Measurements from ENCODE around the gene RNF144B.
"Not testable (repeated sequence)": the region's sequence is repeated elsewhere in the genome, so short reads cannot be mapped to it uniquely, and the experiment has no call there.

Gene RNF144B

DNA sequence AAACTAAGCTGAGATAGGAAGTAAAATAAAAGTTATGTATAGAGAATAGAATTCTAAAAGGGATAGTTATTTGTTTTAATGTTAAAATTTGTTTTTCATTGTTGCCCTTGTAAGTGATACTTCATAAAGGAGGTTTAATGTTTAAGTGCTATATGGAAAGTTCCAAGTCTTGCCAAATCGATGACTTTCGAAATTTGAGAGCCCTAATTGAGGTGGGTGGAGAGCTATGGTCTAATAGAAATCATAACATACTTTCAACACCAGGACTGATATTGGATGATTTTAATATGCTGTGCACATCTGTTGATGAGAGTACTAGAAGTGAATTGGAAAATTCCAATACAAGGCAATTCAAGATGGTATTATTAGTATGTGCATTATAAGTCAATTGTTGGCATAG is 64.6 kb downstream of the RNF144B start:
- H2AFZ ChIP-seq (ENCODE audit: low read length), result no peak overlapping the region
- no peak overlapping the region for H3K9ac ChIP-seq (ENCODE audit: low read depth, low read length, poor library complexity, severe bottlenecking)
- TF ChIP-seq CTCF (conservative IDR thresholded peaks at IDR 0.05; ENCODE audit: low read length), result no peak
- no peak for TF ChIP-seq EZH2phosphoT487 (IDR thresholded peaks at IDR 0.05; ENCODE audit: borderline replicate concordance)
- no peaks in the 10 kb centered on the region for H3K79me2 ChIP-seq (ENCODE audit: insufficient read depth, low read length)
- no peak overlapping the region for H3K4me3 ChIP-seq (ENCODE audit: low read length, poor library complexity, severe bottlenecking)
- no peaks in the 10 kb centered on the region for H3K9me2 ChIP-seq (replicated peaks; ENCODE audit: low read depth, low read length)
- no peaks in the 10 kb centered on the region for H4K20me1 ChIP-seq (ENCODE audit: insufficient read depth, low read length, poor library complexity, severe bottlenecking)
- H3K4me2 ChIP-seq (ENCODE audit: low read depth, low read length, poor library complexity, severe bottlenecking), result no peak overlapping the region
- H3K4me1 ChIP-seq (ENCODE audit: insufficient read depth, low read length, poor library complexity, severe bottlenecking), result peaks cover 17% of the 10 kb centered on the region
- H3K9me3 ChIP-seq (ENCODE audit: insufficient read depth, low read depth, low read length), result no peaks in the 10 kb centered on the region
- H3K27me3 ChIP-seq (ENCODE audit: insufficient read depth, low read length, poor library complexity, severe bottlenecking), result no peaks in the 10 kb centered on the region
- H3K36me3 ChIP-seq (ENCODE audit: insufficient read depth, low read length), result no peaks in the 10 kb centered on the region
- no peaks in the 10 kb centered on the region for H3F3A ChIP-seq (ENCODE audit: low read depth)

DNA sequence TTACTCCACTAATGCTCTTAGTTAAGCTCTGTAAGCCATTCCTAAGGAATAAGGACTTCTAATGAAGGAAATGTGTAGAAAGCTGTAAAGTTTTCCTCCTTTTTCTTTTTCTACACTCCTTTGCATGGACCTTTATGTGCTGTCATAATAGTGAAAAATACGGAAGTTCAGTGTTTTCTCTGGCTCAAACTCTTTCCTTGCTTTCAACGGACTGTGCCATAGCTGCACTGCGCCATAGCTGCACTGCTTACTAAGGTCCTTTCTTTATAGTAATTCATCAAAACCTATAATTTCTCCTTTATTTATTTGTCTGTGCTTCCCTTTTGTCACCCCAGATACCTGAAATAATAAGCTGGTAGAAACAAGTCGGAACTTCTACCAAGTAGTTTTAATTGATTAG is 67.3 kb downstream of the RNF144B start:
- no peak for TF ChIP-seq CTCF (conservative IDR thresholded peaks at IDR 0.05; ENCODE audit: low read length)
- no peak for TF ChIP-seq EZH2phosphoT487 (IDR thresholded peaks at IDR 0.05; ENCODE audit: borderline replicate concordance)
- H3K9ac ChIP-seq (ENCODE audit: low read depth, low read length, poor library complexity, severe bottlenecking), result no peak overlapping the region
- no peaks in the 10 kb centered on the region for H3K9me2 ChIP-seq (replicated peaks; ENCODE audit: low read depth, low read length)
- peaks cover 17% of the 10 kb centered on the region for H3K4me1 ChIP-seq (ENCODE audit: insufficient read depth, low read length, poor library complexity, severe bottlenecking)
- H3K4me3 ChIP-seq (ENCODE audit: low read length, poor library complexity, severe bottlenecking), result no peak overlapping the region
- H3K36me3 ChIP-seq (ENCODE audit: insufficient read depth, low read length), result no peaks in the 10 kb centered on the region
- H4K20me1 ChIP-seq (ENCODE audit: insufficient read depth, low read length, poor library complexity, severe bottlenecking), result no peaks in the 10 kb centered on the region
- no peaks in the 10 kb centered on the region for H3K9me3 ChIP-seq (ENCODE audit: insufficient read depth, low read depth, low read length)
- no peak overlapping the region for H3K4me2 ChIP-seq (ENCODE audit: low read depth, low read length, poor library complexity, severe bottlenecking)
- no peaks in the 10 kb centered on the region for H3F3A ChIP-seq (ENCODE audit: low read depth)
- H3K79me2 ChIP-seq (ENCODE audit: insufficient read depth, low read length), result no peaks in the 10 kb centered on the region
- no peak overlapping the region for H2AFZ ChIP-seq (ENCODE audit: low read length)
- no peaks in the 10 kb centered on the region for H3K27me3 ChIP-seq (ENCODE audit: insufficient read depth, low read length, poor library complexity, severe bottlenecking)

DNA sequence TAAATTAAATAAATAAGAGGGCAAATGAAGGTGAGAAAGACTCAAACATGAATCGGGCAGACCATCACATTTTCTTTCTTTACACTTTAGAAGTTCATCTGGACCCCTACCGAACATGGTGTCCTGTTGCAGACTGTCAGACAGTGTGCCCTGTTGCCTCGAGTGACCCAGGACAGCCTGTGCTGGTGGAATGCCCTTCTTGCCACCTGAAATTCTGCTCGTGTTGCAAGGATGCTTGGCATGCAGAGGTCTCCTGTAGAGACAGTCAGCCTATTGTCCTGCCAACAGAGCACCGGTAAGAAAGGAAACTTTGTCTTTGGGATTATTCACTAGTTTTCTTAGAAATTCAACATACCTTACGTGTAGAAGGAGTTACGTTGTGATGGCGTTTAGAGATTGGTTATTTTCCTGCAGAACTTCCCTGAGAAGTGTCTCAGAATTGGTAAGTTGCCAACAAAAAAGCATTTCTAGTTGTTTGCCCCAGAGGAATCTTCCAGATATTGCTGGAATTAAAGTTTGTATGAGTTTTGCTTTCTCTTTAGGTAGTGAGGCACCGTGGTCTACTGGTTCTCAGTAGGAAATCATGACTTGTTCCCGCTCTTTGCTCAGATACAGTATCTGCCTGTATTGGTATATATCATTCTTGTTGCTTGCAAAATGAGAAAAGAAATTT is 70.1 kb downstream of the RNF144B start:
- H3K79me2 ChIP-seq (ENCODE audit: insufficient read depth, low read length), result no peaks in the 10 kb centered on the region
- H4K20me1 ChIP-seq (ENCODE audit: insufficient read depth, low read length, poor library complexity, severe bottlenecking), result no peaks in the 10 kb centered on the region
- no peak overlapping the region for H2AFZ ChIP-seq (ENCODE audit: low read length)
- TF ChIP-seq EZH2phosphoT487 (IDR thresholded peaks at IDR 0.05; ENCODE audit: borderline replicate concordance), result no peak
- TF ChIP-seq CTCF (conservative IDR thresholded peaks at IDR 0.05; ENCODE audit: low read length), result no peak
- H3K4me2 ChIP-seq (ENCODE audit: low read depth, low read length, poor library complexity, severe bottlenecking), result no peak overlapping the region
- H3K9me3 ChIP-seq (ENCODE audit: insufficient read depth, low read depth, low read length), result no peaks in the 10 kb centered on the region
- no peaks in the 10 kb centered on the region for H3K36me3 ChIP-seq (ENCODE audit: insufficient read depth, low read length)
- no peak overlapping the region for H3K9ac ChIP-seq (ENCODE audit: low read depth, low read length, poor library complexity, severe bottlenecking)
- no peak overlapping the region for H3K4me3 ChIP-seq (ENCODE audit: low read length, poor library complexity, severe bottlenecking)
- H3K4me1 ChIP-seq (ENCODE audit: insufficient read depth, low read length, poor library complexity, severe bottlenecking), result no peaks in the 10 kb centered on the region
- H3F3A ChIP-seq (ENCODE audit: low read depth), result no peaks in the 10 kb centered on the region
- no peaks in the 10 kb centered on the region for H3K9me2 ChIP-seq (replicated peaks; ENCODE audit: low read depth, low read length)
- H3K27me3 ChIP-seq (ENCODE audit: insufficient read depth, low read length, poor library complexity, severe bottlenecking), result no peaks in the 10 kb centered on the region

- H3K79me2 ChIP-seq (ENCODE audit: insufficient read depth, low read length), result not testable (repeated sequence)
Measured at GRCh38 chr6:18458086-18458485, 70.9 kb downstream of the RNF144B start.

More at GRCh38 chr6:18458086-18458485, 70.9 kb downstream of the RNF144B start:
- H4K20me1 ChIP-seq (ENCODE audit: insufficient read depth, low read length, poor library complexity, severe bottlenecking); H2AFZ ChIP-seq (ENCODE audit: low read length); H3K9me2 ChIP-seq (replicated peaks; ENCODE audit: low read depth, low read length); H3K27me3 ChIP-seq (ENCODE audit: insufficient read depth, low read length, poor library complexity, severe bottlenecking); H3K36me3 ChIP-seq (ENCODE audit: insufficient read depth, low read length); H3K4me1 ChIP-seq (ENCODE audit: insufficient read depth, low read length, poor library complexity, severe bottlenecking); H3K4me2 ChIP-seq (ENCODE audit: low read depth, low read length, poor library complexity, severe bottlenecking); H3K9me3 ChIP-seq (ENCODE audit: insufficient read depth, low read depth, low read length); H3F3A ChIP-seq (ENCODE audit: low read depth); H3K9ac ChIP-seq (ENCODE audit: low read depth, low read length, poor library complexity, severe bottlenecking); H3K4me3 ChIP-seq (ENCODE audit: low read length, poor library complexity, severe bottlenecking): not testable (repeated sequence)

Data from Loucy (cell line).